NCI-H2029 (cell line): ENCODE measurements around the gene CACNA1D.
"Not testable (repeated sequence)": the region's sequence is repeated elsewhere in the genome, so short reads cannot be mapped to it uniquely, and the experiment has no call there.

Source experiments
- DNase-seq: peaks from one replicate; lab custom pipeline; 2025; lab: John Stamatoyannopoulos, UW

CACNA1D gene

DNA sequence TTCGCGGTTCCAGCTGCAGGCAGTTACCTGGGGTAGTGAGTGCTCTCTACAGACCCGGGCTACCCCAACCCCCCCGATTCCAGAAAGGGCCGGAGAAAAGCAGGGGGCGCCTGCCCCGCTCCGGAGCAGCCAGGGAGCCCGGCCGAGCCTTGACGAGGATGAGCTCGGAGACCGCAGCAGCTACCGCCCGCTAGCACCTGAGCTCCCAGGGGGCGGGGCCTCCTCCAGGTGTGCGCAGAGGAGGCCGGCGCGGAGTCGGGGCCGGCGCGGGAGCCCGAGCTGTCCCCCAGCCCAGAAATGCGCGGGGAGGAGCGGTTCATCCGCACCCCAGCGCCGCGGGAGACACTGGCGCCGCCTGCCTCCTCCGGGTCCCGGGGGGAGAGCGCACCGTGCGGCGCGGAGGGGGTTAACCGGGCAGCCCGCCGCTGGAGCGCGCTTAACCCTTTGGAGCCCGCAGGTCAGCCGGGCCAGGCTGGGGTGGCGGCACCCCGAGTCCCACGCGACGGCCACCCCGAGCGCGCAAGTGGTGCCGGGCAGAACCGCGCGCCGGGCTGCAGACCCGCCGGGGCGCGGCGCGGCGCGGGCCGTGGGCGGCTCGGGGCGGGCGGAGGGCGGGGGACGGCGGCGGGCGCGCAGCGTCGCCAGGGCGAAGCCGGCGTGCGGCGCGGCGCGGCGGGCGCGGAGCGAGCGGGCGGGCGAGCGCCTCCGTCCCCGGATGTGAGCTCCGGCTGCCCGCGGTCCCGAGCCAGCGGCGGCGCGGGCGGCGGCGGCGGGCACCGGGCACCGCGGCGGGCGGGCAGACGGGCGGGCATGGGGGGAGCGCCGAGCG is at the start of gene CACNA1D:
Gene CACNA1D, plus strand, starts transcription at position 649 of the 829 bp plus-strand sequence. CDS start 556 bp downstream, outside the sequence.
- DNase-seq: peak; percentile 37

DNA sequence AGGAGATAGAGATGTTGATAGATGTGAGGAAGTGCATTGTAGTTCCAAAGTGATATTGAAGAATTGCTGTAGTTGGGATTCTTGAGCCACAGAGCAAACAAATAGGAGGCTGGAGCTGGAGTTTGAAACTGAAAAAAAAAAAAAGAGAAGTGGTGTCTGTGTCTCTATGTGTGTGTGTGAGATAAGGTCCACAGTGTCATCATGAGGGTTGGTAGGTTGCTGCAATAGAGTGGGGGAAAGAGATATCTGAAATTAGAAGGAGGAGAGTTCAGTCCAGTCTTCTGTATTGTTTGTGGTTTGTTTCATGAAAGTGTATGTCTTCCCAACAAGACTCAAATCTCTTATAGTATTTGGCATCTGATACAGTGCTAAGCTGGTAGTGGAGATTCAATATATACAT is 37.3 kb upstream of the CACNA1D start:
- no peak for DNase-seq

- DNase-seq: no peak
Measured at GRCh38 chr3:53460326-53460725, 34.1 kb upstream of the CACNA1D start.

DNA sequence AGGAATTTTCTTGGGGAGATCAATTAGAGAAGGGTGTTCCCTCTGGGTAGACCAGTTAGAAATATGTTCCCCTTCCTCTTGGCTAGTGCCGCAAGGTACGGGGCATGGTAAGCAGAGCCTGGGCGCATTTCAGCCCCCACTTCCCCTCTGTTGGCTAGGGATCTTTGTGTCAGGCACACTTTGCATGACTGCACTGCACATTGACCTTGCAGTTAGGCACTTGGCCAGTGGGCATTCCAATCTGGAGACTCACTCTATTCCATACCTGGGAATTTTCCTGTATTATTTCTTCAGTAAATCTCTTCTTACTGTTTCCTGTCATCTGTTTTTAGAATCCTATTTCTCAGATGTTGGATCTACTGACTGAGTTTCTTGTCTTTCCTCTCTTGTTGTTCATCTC is 30.0 kb upstream of the CACNA1D start:
- no peak for DNase-seq

DNA sequence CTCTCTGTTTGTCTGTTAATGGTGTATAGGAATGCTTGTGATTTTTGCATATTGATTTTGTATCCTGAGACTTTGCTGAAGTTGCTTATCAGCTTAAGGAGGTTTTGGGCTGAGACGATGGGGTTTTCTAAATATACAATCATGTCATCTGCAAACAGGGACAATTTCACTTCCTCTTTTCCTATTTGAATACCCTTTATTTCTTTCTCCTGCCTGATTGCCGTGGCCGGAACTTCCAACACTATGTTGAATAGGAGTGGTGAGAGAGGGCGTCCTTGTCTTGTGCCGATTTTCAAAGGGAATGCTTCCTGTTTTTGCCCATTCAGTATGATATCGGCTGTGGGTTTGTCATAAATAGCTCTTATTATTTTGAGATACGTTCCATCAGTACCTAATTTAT is 24.7 kb upstream of the CACNA1D start:
- DNase-seq: not testable (repeated sequence)

DNA sequence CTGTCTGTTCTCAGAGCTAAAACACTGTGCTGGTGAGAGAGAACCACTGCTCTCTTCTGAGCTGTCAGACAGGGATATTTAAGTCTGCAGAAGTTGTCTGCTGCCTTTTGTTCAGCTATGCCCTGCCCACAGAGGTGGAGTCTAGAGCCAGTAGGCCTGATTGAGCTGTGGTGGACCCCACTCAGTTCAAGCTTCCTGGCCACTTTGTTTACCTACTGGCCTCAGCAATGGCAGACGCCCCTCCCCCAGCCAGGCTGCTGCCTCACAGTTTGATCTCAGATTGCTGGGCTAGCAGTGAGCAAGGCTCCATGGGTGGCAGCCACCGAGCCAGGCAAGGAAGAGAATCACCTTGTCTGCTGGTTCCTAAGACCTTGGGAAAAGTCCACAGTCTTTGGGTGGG is 21.0 kb upstream of the CACNA1D start:
- no peak for DNase-seq

GRCh38 chr3:53476372-53476771 is 18.0 kb upstream of the CACNA1D start:
- not testable (repeated sequence) for DNase-seq

DNA sequence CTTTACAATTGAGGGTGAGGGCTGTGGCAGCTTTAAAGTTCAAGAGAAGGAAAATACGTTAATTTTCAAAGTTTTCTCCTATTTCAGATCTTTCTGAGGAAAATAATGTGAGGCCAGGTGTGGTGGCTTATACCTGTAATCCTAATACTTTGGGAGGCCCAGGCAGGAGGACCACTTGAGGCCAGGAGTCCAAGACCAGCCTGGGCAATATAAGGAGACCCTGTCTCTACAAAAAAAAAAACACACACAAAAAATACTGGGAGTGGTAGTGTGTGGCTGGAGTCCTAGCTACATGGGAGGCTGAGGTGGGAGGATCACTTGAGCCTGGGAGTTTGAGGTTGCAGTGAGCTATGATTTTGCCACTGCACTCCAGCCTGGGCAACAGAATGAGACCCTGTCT is 16.7 kb upstream of the CACNA1D start:
- DNase-seq: not testable (repeated sequence)

DNA sequence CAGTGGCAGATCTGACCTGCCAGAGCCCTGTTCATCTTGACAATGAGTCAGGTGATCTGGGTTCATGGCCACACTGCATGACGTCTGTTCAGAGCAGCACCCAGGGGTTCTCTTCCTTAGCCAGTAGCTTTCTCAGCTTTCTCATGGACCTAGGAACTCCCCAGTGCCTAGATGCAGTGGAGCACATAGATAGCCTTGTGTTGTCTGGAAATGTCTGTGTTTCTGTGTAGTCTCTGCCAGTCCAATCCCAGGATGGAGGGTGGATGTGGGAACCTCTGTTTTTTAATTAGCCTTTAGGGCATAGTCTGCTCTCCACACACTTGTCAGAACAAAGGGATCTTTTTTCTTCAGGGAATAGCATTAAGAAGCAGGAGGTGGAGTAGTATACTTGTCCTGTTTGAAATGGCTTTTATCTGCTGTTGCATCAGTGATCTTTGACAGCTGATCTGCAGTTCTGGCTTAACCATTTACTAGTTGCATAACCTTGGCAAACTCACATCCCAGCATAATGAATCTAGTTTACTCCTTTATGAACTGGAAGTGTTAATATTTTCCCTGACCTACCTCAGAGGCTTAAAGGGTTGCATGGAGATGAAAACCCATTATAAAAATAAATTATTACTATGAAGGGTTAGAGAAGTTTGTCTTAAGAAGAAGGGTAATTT is 16.1 kb upstream of the CACNA1D start:
- no peak for DNase-seq

DNA sequence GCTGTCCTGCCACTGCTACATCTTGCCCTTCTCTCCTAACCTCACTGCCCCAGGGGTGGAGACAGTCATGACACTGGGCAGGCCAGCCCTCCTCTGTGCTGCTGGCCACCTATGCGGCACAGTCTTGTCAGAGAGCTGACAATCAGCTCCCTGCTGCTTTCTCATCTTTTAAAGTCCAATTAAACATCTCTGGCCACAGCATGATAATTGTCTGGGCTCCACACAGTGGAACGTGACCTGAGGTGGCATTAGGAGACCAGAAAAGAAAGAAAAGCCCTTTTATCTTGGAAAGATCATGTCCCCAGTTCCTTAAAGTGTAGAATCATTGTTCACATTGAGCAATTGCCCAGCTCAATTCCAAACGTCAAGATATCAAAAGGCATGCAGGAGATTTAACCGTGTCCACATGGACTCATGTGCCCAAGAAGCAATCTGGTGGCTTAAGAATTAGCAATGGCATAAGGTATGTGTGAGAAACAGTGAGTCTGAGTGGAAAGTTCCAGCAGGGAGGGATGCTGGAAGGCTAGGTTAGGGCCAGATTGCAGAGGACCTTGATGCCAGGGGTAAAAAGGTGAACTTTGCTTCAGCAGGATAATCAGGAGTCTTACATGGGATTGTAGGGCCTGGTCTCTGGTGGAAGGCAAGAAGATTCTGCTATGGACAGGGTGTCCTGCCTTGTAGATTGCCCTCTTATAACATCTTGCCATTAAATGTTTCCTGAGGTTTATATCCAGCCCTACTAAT is 15.3 kb upstream of the CACNA1D start:
- DNase-seq: no peak

DNA sequence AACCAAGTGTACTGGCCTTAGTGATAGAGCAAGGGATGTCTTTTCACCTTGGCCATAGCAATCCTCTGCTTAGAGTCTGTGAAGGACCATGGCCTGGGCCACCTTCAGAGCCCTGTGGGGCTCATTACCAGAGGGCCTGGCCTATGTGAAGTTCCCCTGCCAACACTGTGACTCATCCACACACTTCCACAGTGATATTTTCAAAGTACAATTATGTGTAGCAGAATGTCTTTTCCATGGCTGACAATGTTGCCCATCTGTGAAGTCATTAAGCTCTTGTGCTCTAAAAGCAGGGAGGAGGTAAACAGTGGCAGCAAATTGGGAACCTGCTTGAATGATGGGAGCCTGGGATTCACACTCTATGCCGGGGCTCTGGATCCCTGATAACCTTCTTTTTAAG is 12.2 kb upstream of the CACNA1D start:
- DNase-seq: no peak

DNA sequence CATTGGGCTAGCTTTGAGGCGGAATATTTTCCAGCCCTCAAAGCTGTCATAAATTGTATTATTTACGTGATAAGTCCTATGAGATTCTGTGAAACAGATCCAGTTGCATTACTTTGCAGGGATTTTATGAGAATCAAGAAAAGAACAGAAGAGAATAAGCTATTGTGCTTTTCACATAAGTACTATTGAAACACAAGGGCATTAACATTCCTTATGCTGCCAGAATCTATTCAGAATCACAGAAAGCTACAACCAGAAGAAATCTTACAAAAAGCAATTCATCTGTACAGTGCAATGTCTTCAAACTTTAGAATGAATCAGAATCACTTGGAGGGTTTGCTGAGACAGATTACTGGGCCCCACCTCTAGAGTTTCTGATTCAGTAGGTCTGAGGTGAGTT is 10.6 kb upstream of the CACNA1D start:
- DNase-seq: no peak

DNA sequence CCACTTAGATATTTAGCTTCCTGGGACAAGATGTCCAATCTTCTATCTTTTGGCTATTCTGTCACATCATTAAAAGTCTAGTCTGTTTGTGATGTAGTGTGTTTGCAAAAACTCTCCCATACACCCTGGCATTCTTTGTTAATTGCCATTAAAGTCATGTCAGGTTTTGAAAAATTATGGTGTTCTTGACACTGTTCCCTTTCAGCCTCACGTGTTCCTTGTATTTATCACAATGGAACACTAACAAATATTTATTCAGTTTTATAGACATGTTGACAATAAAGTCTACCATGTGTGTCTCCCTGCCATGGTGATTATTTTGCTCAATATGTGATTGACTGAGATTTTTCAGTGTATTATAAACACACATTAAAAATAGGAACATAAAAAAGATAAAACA is 9.4 kb upstream of the CACNA1D start:
- DNase-seq: no peak

- DNase-seq: no peak
Measured at GRCh38 chr3:53485675-53486403, 8.6 kb upstream of the CACNA1D start.

DNA sequence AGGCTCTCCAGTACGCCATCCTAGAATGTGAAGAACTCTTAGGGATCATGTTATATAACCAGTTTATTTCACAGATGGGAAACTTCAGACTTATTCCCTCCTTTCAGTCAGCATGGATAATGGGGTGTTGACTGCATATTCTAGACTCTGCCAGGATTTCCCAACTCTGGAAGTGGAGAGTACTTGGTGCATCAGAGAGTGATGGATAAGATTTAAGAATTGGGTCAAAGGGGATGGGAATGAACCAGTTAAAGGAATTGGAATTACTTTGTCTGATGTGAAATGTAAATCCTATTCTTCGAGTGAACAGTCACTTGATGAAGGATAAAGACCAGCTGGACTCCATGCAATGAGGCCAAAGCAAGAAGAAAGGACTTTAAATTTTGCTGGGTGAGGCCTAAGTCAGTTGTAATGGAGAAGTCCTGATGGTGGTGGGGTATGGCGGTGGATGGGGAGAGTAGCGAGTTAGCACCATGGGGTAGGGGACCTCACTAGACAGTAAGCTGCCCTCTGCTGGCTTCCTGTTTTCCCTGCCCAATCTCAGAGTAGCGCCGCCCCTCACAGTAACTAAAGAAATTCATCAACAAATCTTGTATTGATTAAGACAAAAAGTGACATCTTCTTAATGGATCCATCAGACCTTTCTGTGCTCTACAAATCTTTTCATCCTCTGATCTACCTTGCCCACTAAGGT is 7.3 kb upstream of the CACNA1D start:
- DNase-seq: no peak

- no peak for DNase-seq
Measured at GRCh38 chr3:53489386-53489785, 5.0 kb upstream of the CACNA1D start.

DNA sequence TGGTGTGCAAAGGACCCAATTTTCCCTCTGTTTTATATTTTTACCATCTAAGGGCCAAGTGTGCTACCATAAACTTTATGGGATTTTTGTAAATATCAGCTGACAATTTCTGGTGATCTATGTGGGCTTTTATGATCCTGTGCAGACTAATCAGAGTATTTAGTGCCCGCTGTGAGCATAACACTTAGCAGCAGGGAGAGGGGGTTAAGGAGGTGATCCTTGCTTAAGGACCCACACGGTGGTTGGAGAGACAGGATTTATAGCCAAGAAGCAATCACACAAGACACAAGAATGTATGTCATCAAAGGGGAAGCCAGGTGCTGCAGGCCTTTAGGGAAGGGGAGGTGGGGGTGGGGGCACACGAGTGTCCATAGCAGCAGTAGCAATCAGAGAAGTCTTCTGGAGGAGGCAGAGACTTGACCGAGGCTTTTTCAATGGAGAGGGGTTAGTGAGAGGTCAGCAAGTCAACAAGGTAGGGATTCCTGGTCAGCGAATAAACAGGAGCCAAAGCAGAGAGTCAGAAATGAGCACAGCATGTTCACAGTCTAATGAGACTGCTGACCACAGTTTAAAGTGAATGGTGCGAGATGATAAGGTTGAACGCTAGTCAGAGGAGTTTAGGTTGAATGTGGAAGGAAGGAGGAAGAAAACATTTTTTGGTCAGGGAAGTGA is 4.5 kb upstream of the CACNA1D start:
- no peak for DNase-seq

DNA sequence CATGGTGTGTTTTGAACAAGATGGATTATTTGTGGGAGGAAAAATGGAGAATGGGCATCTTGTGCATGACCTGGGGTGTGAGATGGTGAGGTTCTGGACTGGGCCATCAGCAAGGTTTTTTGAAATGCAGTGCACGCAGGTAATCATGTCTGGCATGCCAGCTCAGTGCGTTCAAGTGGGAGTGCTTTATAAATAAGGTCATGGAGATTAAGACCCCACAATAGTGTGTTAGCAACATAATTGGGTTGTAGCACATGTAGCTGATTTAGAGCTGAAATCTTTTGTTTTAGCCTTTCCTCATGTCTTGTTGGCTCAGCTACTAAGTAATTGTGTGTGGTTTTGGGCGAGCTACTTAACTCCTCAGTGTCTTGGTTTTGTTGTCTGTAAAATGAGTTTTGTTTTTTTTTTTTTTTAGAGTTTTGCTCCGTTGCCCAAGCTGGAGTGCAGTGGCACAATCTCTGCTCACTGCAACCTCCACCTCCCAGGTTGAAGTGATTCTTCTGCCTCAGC is 3.9 kb upstream of the CACNA1D start:
- DNase-seq: no peak

- DNase-seq: no peak
Measured at GRCh38 chr3:53491276-53491675, 3.1 kb upstream of the CACNA1D start.

DNA sequence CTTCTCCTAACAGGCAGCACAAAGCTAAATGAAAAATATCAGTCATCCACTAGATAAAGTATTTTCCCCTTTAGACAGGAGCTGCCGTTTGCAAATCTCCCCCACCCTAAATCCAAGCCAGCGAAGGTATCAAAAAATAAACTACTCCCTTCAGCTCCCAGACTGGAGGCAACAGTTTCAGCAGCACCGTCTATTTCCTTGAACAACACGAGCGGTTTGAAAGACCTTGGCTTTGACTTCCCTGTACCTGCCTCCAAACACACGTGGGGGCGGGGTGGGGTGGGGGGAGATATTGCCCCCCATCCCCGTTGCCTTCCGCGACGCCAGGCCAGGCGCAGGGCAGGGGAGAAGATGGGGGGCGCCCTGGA is 832 bp upstream of the CACNA1D start:
- DNase-seq: no peak

DNA sequence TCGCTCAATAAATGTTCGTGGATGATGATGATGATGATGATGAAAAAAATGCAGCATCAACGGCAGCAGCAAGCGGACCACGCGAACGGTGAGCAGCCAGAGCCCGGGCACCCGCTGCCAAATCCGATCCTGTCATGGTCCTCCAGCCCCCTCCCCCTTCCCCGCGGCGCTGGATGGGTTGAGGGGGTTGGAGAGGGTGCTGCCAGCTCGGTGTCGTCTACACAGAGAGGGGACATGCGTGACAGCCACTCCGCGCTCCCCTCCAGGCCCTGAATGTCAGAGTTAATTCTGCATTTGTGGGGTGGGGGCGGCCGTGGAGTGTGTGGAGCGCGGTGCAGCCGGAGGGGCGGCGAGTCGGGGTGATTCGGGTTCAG is 722 bp downstream of the CACNA1D start:
- DNase-seq: no peak
